GM12872 (cell line): ENCODE measurements around the gene IL6ST.

Experiments
- CTCF ChIP-seq: IDR thresholded peaks from 3 replicates; pipeline ENCODE4 v1.5.1; 2011; ENCODE audit warnings: low read depth, mild to moderate bottlenecking, low read length, moderate library complexity; ENCODE audit not compliant: insufficient read depth

Gene IL6ST

GRCh38 chr5:55994495-55994997 is at the start of gene IL6ST:
Gene IL6ST (minus strand): TSS chr5:55994963. CDS start chr5:55976278, 18,685 bp downstream.
- TF ChIP-seq CTCF = no peak

GRCh38 chr5:56039985-56040384 is 45.2 kb upstream of the IL6ST start:
- TF ChIP-seq CTCF = no peak

- no peak for TF ChIP-seq CTCF
These were observed 42.8 kb upstream of the IL6ST start for GRCh38 chr5:56037531-56038010.

- no peak for TF ChIP-seq CTCF
These were observed 34.7 kb upstream of the IL6ST start for GRCh38 chr5:56029457-56029856.

GRCh38 chr5:56028708-56029107 is 33.9 kb upstream of the IL6ST start:
- TF ChIP-seq CTCF = no peak

- TF ChIP-seq CTCF = no peak
These were observed 32.1 kb upstream of the IL6ST start for GRCh38 chr5:56026863-56027300.

- TF ChIP-seq CTCF = no peak
These were observed 30.6 kb upstream of the IL6ST start for GRCh38 chr5:56025151-56025885.
